GM18909 (cell line): Measurements from ENCODE around the gene SPOCK1.

Source experiments
- ATAC-seq: cut with Tn5 transposase; IDR thresholded peaks from one replicate; pipeline ENCODE4 v1.9.1; 2021; ENCODE audit warnings: mild to moderate bottlenecking; ENCODE audit not compliant: unreplicated experiment, poor library complexity

Gene SPOCK1

GRCh38 chr5:137186759-137187461 lies 312.2 kb downstream of the SPOCK1 start:
- no peak for ATAC-seq

- no peak for ATAC-seq
Measured at GRCh38 chr5:137185193-137185592, 313.9 kb downstream of the SPOCK1 start.

GRCh38 chr5:137184734-137185133 lies 314.4 kb downstream of the SPOCK1 start:
- no peak for ATAC-seq

- no peak for ATAC-seq
Measured at GRCh38 chr5:137182576-137182975, 316.6 kb downstream of the SPOCK1 start.

GRCh38 chr5:137181667-137182066 lies 317.5 kb downstream of the SPOCK1 start:
- ATAC-seq: no peak

- no peak for ATAC-seq
Measured at GRCh38 chr5:137179203-137179602, 319.9 kb downstream of the SPOCK1 start.

GRCh38 chr5:137176609-137177008 lies 322.5 kb downstream of the SPOCK1 start:
- no peak for ATAC-seq

- ATAC-seq: no peak
Measured at GRCh38 chr5:137176126-137176525, 323.0 kb downstream of the SPOCK1 start.

- ATAC-seq: no peak
Measured at GRCh38 chr5:137174196-137174595, 324.9 kb downstream of the SPOCK1 start.

- no peak for ATAC-seq
Measured at GRCh38 chr5:137172258-137172657, 326.9 kb downstream of the SPOCK1 start.

GRCh38 chr5:137167187-137167586 lies 331.9 kb downstream of the SPOCK1 start:
- ATAC-seq: no peak

GRCh38 chr5:137164961-137165360 lies 334.2 kb downstream of the SPOCK1 start:
- no peak for ATAC-seq

GRCh38 chr5:137164536-137164935 lies 334.6 kb downstream of the SPOCK1 start:
- ATAC-seq: no peak

- ATAC-seq: no peak
Measured at GRCh38 chr5:137158691-137159090, 340.4 kb downstream of the SPOCK1 start.

GRCh38 chr5:137156180-137156579 lies 342.9 kb downstream of the SPOCK1 start:
- ATAC-seq: no peak

GRCh38 chr5:137155261-137156000 lies 343.7 kb downstream of the SPOCK1 start:
- no peak for ATAC-seq

GRCh38 chr5:137152616-137153015 lies 346.5 kb downstream of the SPOCK1 start:
- no peak for ATAC-seq

- ATAC-seq: no peak
Measured at GRCh38 chr5:137148655-137149054, 350.5 kb downstream of the SPOCK1 start.

- no peak for ATAC-seq
Measured at GRCh38 chr5:137148159-137148558, 351.0 kb downstream of the SPOCK1 start.

GRCh38 chr5:137147346-137147745 lies 351.8 kb downstream of the SPOCK1 start:
- ATAC-seq: no peak

- no peak for ATAC-seq
Measured at GRCh38 chr5:137146402-137146890, 352.7 kb downstream of the SPOCK1 start.

GRCh38 chr5:137145721-137146120 lies 353.4 kb downstream of the SPOCK1 start:
- no peak for ATAC-seq
